ENCODE measurements around the gene UBTD1.

GRCh38 chr10:97587183-97587582, 88.5 kb downstream of the UBTD1 start:
- TF ChIP-seq POLR2A (IDR thresholded peaks at IDR 0.05) (no peak), CTCF (IDR thresholded peaks at IDR 0.05) (no peak), EP300 (IDR thresholded peaks at IDR 0.05; ENCODE audit: low read depth) (no peak)

Measured in transverse colon (tissue), 3 donors.